IMR-90 (cell line): ENCODE data around the gene TOMM40L. TPM values are rescaled to one million over a fixed set of nuclear protein-coding genes. Genes with fewer than 3 reads are reported as not detected.
A peak's percentile ranks its signal among the peaks of the same experiment; 100 is the strongest.

Experiments
- ATAC-seq: fragments of 200-7000 bp; cut with Tn5 transposase; 2 replicates; pipeline ENCODE4 v1.9.1; 2020; ENCODE audit warnings: low read depth, mild to moderate bottlenecking, moderate library complexity
- BruUV-seq: library from RNA; stranded (reverse); fragments of 400-500 nt; replicated peaks from 2 replicates; lab custom pipeline; 2021; lab: Mats Ljungman, UMichigan
- CTCF ChIA-PET: fragments of 300-600 bp; formaldehyde crosslinking; extraction: SDS; loops from one replicate; lab custom pipeline; 2021; ENCODE audit warnings: antibody characterized with exemption; lab: Yijun Ruan, JAX
- POLR2A ChIA-PET: fragments of 300-600 bp; sonication (Branson Sonifier 250); formaldehyde crosslinking; loops from one replicate; lab custom pipeline; 2022; ENCODE audit warnings: antibody characterized with exemption; ENCODE audit not compliant: unreplicated experiment; lab: Charles Lee
- DNase-seq: peaks from one replicate; pipeline ENCODE4 v3.0.0; 2013
- H2AFZ ChIP-seq: replicated peaks from 2 replicates; pipeline ENCODE3; 2013; ENCODE audit warnings: low read length, mild to moderate bottlenecking; ENCODE audit not compliant: poor library complexity
- H2AK5ac ChIP-seq: 2 replicates; pipeline ENCODE4 v1.6.1; 2013; ENCODE audit warnings: low read depth, low read length, inconsistent platforms
- H2AK9ac ChIP-seq: replicated peaks from 2 replicates; pipeline ENCODE3; 2013; ENCODE audit warnings: mild to moderate bottlenecking, low read depth, low read length, moderate library complexity; ENCODE audit not compliant: poor library complexity
- H2BK120ac ChIP-seq: 2 replicates; pipeline ENCODE4 v1.6.1; 2013; ENCODE audit warnings: low read depth, low read length, inconsistent platforms
- H2BK15ac ChIP-seq: 3 replicates; pipeline ENCODE4 v1.6.1; 2013; ENCODE audit warnings: low read depth, low read length, inconsistent platforms
- H2BK20ac ChIP-seq: 2 replicates; pipeline ENCODE4 v1.6.1; 2013; ENCODE audit warnings: low read depth, mild to moderate bottlenecking, inconsistent platforms, low read length, moderate library complexity
- H2BK5ac ChIP-seq: 2 replicates; pipeline ENCODE4 v1.6.1; 2013; ENCODE audit warnings: mild to moderate bottlenecking, low read depth, low read length, inconsistent platforms; ENCODE audit not compliant: poor library complexity, severe bottlenecking
- H3K14ac ChIP-seq: replicated peaks from 2 replicates; pipeline ENCODE4 v1.6.1; 2013; ENCODE audit warnings: low read depth, low read length, inconsistent platforms
- H3K18ac ChIP-seq: 2 replicates; pipeline ENCODE4 v1.6.1; 2013; ENCODE audit warnings: low read depth, low read length, control low read depth
- H3K23ac ChIP-seq: 2 replicates; pipeline ENCODE4 v1.6.1; 2013; ENCODE audit warnings: low read depth, low read length, inconsistent platforms
- H3K27ac ChIP-seq: 2 replicates; pipeline ENCODE4 v1.5.1; 2013; ENCODE audit warnings: mild to moderate bottlenecking, control low read depth, low read length; ENCODE audit not compliant: insufficient read depth
- H3K27me3 ChIP-seq: 2 replicates; pipeline ENCODE4 v1.6.1; 2013; ENCODE audit warnings: low read length; ENCODE audit not compliant: control insufficient read depth, insufficient read depth
- H3K36me3 ChIP-seq: 2 replicates; pipeline ENCODE4 v1.6.1; 2013; ENCODE audit warnings: low read length, mixed read lengths; ENCODE audit not compliant: control insufficient read depth, insufficient read depth
- H3K4ac ChIP-seq: 2 replicates; pipeline ENCODE4 v1.6.1; 2013; ENCODE audit warnings: low read depth, low read length, inconsistent platforms
- H3K4me1 ChIP-seq: 2 replicates; pipeline ENCODE4 v1.6.1; 2013; ENCODE audit warnings: low read length, mixed read lengths; ENCODE audit not compliant: control insufficient read depth, insufficient read depth
- H3K4me2 ChIP-seq: 2 replicates; pipeline ENCODE4 v1.6.1; 2013; ENCODE audit warnings: low read depth, mild to moderate bottlenecking, control low read depth, low read length, moderate library complexity
- H3K4me3 ChIP-seq: 2 replicates; pipeline ENCODE4 v1.5.1; 2013; ENCODE audit warnings: low read depth, mild to moderate bottlenecking, control low read depth, low read length, moderate library complexity; ENCODE audit not compliant: insufficient read depth
- H3K56ac ChIP-seq: 2 replicates; pipeline ENCODE4 v1.6.1; 2013; ENCODE audit warnings: low read length, inconsistent platforms; ENCODE audit not compliant: insufficient read depth; ENCODE audit errors: extremely low read depth
- H3K79me1 ChIP-seq, 2 experiments: 2 replicates each; pipeline ENCODE4 v1.6.1; 2013; ENCODE audit warnings: low read length in 2 of 2, inconsistent platforms in 1 of 2, low read depth in 1 of 2
- H3K9ac ChIP-seq: 2 replicates; pipeline ENCODE4 v1.6.1; 2013; ENCODE audit warnings: low read depth, low read length, control low read depth
- H3K9me1 ChIP-seq: 2 replicates; pipeline ENCODE4 v1.6.1; 2013; ENCODE audit warnings: low read length, inconsistent platforms; ENCODE audit not compliant: insufficient read depth
- H3K9me3 ChIP-seq: 2 replicates; pipeline ENCODE4 v1.6.1; 2013; ENCODE audit warnings: low read length; ENCODE audit not compliant: control insufficient read depth, insufficient read depth
- H4K20me1 ChIP-seq: 2 replicates; pipeline ENCODE4 v1.6.1; 2013; ENCODE audit warnings: low read length, inconsistent platforms; ENCODE audit not compliant: insufficient read depth
- H4K5ac ChIP-seq: 2 replicates; pipeline ENCODE4 v1.6.1; 2013; ENCODE audit warnings: mild to moderate bottlenecking, low read depth, low read length, control low read depth
- H4K8ac ChIP-seq, 2 experiments: 2 replicates each; pipeline ENCODE4 v1.6.1; 2013; ENCODE audit warnings: low read depth in 2 of 2, low read length in 2 of 2, control low read depth in 1 of 2, inconsistent platforms in 1 of 2
- H4K91ac ChIP-seq: 2 replicates; pipeline ENCODE4 v1.6.1; 2013; ENCODE audit warnings: low read depth, low read length, inconsistent platforms; ENCODE audit not compliant: insufficient read depth
- CTCF ChIP-seq: conservative IDR thresholded peaks from 2 replicates; pipeline ENCODE4 v1.5.1; 2012; ENCODE audit warnings: mild to moderate bottlenecking, low read depth, low read length, improper control_type of control experiment
- MAZ ChIP-seq: IDR thresholded peaks from 2 replicates; pipeline ENCODE4 v1.6.1; 2012; ENCODE audit warnings: low read depth, mild to moderate bottlenecking, low read length, improper control_type of control experiment, moderate library complexity, borderline replicate concordance
- MXI1 ChIP-seq: IDR thresholded peaks from 2 replicates; pipeline ENCODE4 v1.6.1; 2012; ENCODE audit warnings: low read depth, mild to moderate bottlenecking, low read length, moderate library complexity, borderline replicate concordance
- POLR2A ChIP-seq: IDR thresholded peaks from 2 replicates; pipeline ENCODE4 v1.6.1; 2012; ENCODE audit warnings: mild to moderate bottlenecking, low read depth, low read length
- RAD21 ChIP-seq: IDR thresholded peaks from 2 replicates; pipeline ENCODE4 v1.6.1; 2012; ENCODE audit warnings: low read length, improper control_type of control experiment
- RFX5 ChIP-seq: IDR thresholded peaks from 2 replicates; pipeline ENCODE4 v1.8.0; 2012; ENCODE audit warnings: low read depth, mild to moderate bottlenecking, low read length, moderate library complexity
- USF2 ChIP-seq: fragments of 150-350 bp; IDR thresholded peaks from 2 replicates; pipeline ENCODE4 v1.6.1; 2017; ENCODE audit warnings: mild to moderate bottlenecking, antibody characterized with exemption, low read length, low read depth
- WGBS, 2 experiments: methylation state at CpG; one replicate each; pipeline versions ENCODE4 v1.1.5 to v1.1.7; 2013; ENCODE audit warnings: missing lambda C conversion rate in 2 of 2; ENCODE audit not compliant: insufficient read length in 1 of 2; ENCODE audit errors: extremely low coverage in 2 of 2; 5-methylcytosine and 5-hydroxymethylcytosine counted together
- dilution Hi-C: fragments of 300-500 bp; cut with HindIII; formaldehyde crosslinking; loops from one replicate; pipeline ENCODE4 v1.14.3; 2018; ENCODE audit warnings: low sequenced_read_pairs; ENCODE audit not compliant: unreplicated experiment
- in situ Hi-C: fragments of 300-500 bp; cut with MboI; formaldehyde crosslinking; loops from 3 replicates; pipeline ENCODE4 v1.14.3; 2019; ENCODE audit warnings: low sequenced_read_pairs, inconsistent platforms, mixed read lengths
- intact Hi-C: fragments of 100-400 bp; cut with micrococcal nuclease; formaldehyde crosslinking; loops from 2 replicates; pipeline ENCODE4 v1.10.0; 2022
- polyA plus RNA-seq, 3 experiments: library from polyadenylated mRNA; depleted of rRNA; stranded (reverse); fragments of >200 nt; gene quantifications; 2 replicates each; pipeline ENCODE4 v1.2.3, GENCODE V29; 2012; ENCODE audit warnings: low replicate concordance in 1 of 3
- total RNA-seq: library from RNA; depleted of rRNA; stranded (reverse); fragments of >200 nt; gene quantifications from 2 replicates; pipeline ENCODE4 v1.2.3, GENCODE V29; 2012

The TOMM40L gene
- total and polyA plus RNA-seq, 2 of the 4 experiments (the other 2 are of a cell fraction), result 7.7 to 12.5 TPM

GRCh38 chr1:161177112-161177935 is 48.5 kb upstream of the TOMM40L start, which contains the start of gene B4GALT3:
TSS of gene B4GALT3 (minus strand) at chr1:161177507. CDS start at chr1:161176060, 1,447 bp downstream.
- peak within 1 kb of the TSS; percentile 75 for H2BK120ac ChIP-seq
- peak; percentile 65 for DNase-seq
- no peaks in the 10 kb centered on the region for H3K9me3 ChIP-seq
- H4K8ac ChIP-seq, result peak within 1 kb of the TSS; percentile 87 to 99
- H2AFZ ChIP-seq, result peak within 1 kb of the TSS; percentile 100
- peaks cover 20% of the 10 kb centered on the region for H3K36me3 ChIP-seq
- peak within 1 kb of the TSS; percentile 94 for H3K23ac ChIP-seq
- peak within 1 kb of the TSS; percentile 80; the same call in 1 of the 2 replicates for H3K56ac ChIP-seq
- 2% methylated on average over 33 of the region's 50 CpGs; no CpG with 5 or more reads in 1 of the 2 experiments for WGBS, 2 experiments
- dilution Hi-C loops (no loop called here), in situ Hi-C loops (no loop called here), intact Hi-C loops (no loop called here)
- H3K9me1 ChIP-seq, result peaks cover 14% of the 10 kb centered on the region
- peak within 1 kb of the TSS; percentile 94 for H3K4ac ChIP-seq
- peak within 1 kb of the TSS; percentile 98 for H3K4me3 ChIP-seq
- peak within 1 kb of the TSS; percentile 90 for H2BK5ac ChIP-seq
- H3K4me1 ChIP-seq, result peaks cover 17% of the 10 kb centered on the region
- no peak within 1 kb of the TSS for H2BK15ac ChIP-seq
- peak within 1 kb of the TSS; percentile 82 for H4K91ac ChIP-seq
- POLR2A ChIA-PET, result no interaction called here
- peak within 1 kb of the TSS; percentile 99 for H3K9ac ChIP-seq
- no peak within 1 kb of the TSS for H2BK20ac ChIP-seq
- H3K27ac ChIP-seq, result peak within 1 kb of the TSS; percentile 98
- CTCF ChIA-PET, result interaction anchor here (1.9 kb wide), 1 partner anchor 11 kb away, joined by 5 read pairs; the partner anchor contains the start of gene PPOX
- peak; percentile 97 for ATAC-seq
- peak within 1 kb of the TSS; percentile 91 for H3K14ac ChIP-seq
- H3K79me1 ChIP-seq, result peaks cover 14 to 32% of the 10 kb centered on the region in 2 experiments
- peaks cover 13% of the 10 kb centered on the region; the same call in 1 of the 2 replicates for H4K20me1 ChIP-seq
- H2AK9ac ChIP-seq, result peak within 1 kb of the TSS; percentile 97
- peak within 1 kb of the TSS; percentile 96 for H3K18ac ChIP-seq
- peak within 1 kb of the TSS; percentile 96 for H3K4me2 ChIP-seq
- H2AK5ac ChIP-seq, result peak within 1 kb of the TSS; percentile 78
- H4K5ac ChIP-seq, result peak within 1 kb of the TSS; percentile 98
- no TSS peak for BruUV-seq
- TF ChIP-seq RFX5, result no peak
- peak; percentile 62; the same call in 1 of the 2 replicates for TF ChIP-seq MXI1
- no peak for TF ChIP-seq RAD21
- TF ChIP-seq POLR2A, result peak; percentile 87
- no peak for TF ChIP-seq CTCF
- TF ChIP-seq USF2, result 0 out of 2 replicates have a peak, but pooled peaks have one; percentile 13
- TF ChIP-seq MAZ, result peak; percentile 78; the same call in 1 of the 2 replicates
- H3K27me3 ChIP-seq, result no peaks in the 10 kb centered on the region
